ENCODE data around the gene VPS13A.

- no peak for TF ChIP-seq POLR2AphosphoS5 (IDR thresholded peaks at IDR 0.05)
- TF ChIP-seq, protein P1, sequence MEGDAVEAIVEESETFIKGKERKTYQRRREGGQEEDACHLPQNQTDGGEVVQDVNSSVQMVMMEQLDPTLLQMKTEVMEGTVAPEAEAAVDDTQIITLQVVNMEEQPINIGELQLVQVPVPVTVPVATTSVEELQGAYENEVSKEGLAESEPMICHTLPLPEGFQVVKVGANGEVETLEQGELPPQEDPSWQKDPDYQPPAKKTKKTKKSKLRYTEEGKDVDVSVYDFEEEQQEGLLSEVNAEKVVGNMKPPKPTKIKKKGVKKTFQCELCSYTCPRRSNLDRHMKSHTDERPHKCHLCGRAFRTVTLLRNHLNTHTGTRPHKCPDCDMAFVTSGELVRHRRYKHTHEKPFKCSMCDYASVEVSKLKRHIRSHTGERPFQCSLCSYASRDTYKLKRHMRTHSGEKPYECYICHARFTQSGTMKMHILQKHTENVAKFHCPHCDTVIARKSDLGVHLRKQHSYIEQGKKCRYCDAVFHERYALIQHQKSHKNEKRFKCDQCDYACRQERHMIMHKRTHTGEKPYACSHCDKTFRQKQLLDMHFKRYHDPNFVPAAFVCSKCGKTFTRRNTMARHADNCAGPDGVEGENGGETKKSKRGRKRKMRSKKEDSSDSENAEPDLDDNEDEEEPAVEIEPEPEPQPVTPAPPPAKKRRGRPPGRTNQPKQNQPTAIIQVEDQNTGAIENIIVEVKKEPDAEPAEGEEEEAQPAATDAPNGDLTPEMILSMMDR (IDR thresholded peaks at IDR 0.05), result no peak
These were observed 810 bp downstream of the VPS13A start for GRCh38 chr9:77177894-77178794.
